Neuronal stem cell (in vitro differentiated cells): Measurements from ENCODE around the gene CACNB1.

Experiments used
- DNase-seq: peaks from one replicate; pipeline ENCODE4 v3.0.0-alpha.2; 2013; ENCODE audit warnings: low spot score
- H2AFZ ChIP-seq: one replicate; pipeline ENCODE4 v1.6.1; 2013; ENCODE audit warnings: mild to moderate bottlenecking, low read length, inconsistent platforms
- H2AK5ac ChIP-seq: 2 replicates; pipeline ENCODE4 v1.6.1; 2013; ENCODE audit warnings: low read depth, mild to moderate bottlenecking, inconsistent platforms, low read length, moderate library complexity, mixed read lengths
- H2BK120ac ChIP-seq: 2 replicates; pipeline ENCODE4 v1.6.1; 2013; ENCODE audit warnings: low read depth, mild to moderate bottlenecking, inconsistent platforms, low read length, moderate library complexity, mixed read lengths
- H2BK12ac ChIP-seq: one replicate; pipeline ENCODE4 v1.6.1; 2013; ENCODE audit warnings: low read length, inconsistent platforms
- H2BK15ac ChIP-seq: 2 replicates; pipeline ENCODE4 v1.6.1; 2013; ENCODE audit warnings: mild to moderate bottlenecking, low read length, inconsistent platforms, mixed read lengths
- H2BK5ac ChIP-seq: one replicate; pipeline ENCODE4 v1.6.1; 2013; ENCODE audit warnings: inconsistent platforms, mild to moderate bottlenecking, low read length, moderate library complexity
- H3K14ac ChIP-seq: one replicate; pipeline ENCODE4 v1.6.1; 2013; ENCODE audit warnings: low read length, inconsistent platforms
- H3K18ac ChIP-seq: 2 replicates; pipeline ENCODE4 v1.6.1; 2013; ENCODE audit warnings: low read length, inconsistent platforms
- H3K23ac ChIP-seq: 2 replicates; pipeline ENCODE4 v1.6.1; 2013; ENCODE audit warnings: low read depth, mild to moderate bottlenecking, mixed read lengths, low read length, inconsistent platforms; ENCODE audit not compliant: poor library complexity
- H3K27ac ChIP-seq: replicated peaks from 3 replicates; pipeline ENCODE4 v1.5.1; 2013; ENCODE audit warnings: low read length, inconsistent platforms
- H3K27me3 ChIP-seq, 3 experiments: 2 replicates each; pipeline ENCODE4 v1.6.1; 2013; ENCODE audit warnings: low read length in 3 of 3, mild to moderate bottlenecking in 2 of 3, inconsistent platforms in 1 of 3, low read depth in 1 of 3, mixed read lengths in 1 of 3, moderate library complexity in 1 of 3; ENCODE audit not compliant: control insufficient read depth in 3 of 3, insufficient read depth in 3 of 3
- H3K36me3 ChIP-seq, 2 donors: replicated peaks in 1 of 2; 2 replicates each; pipeline ENCODE4 v1.6.1; 2013; ENCODE audit warnings: low read length in 2 of 2; ENCODE audit not compliant: control insufficient read depth in 2 of 2, insufficient read depth in 2 of 2
- H3K4ac ChIP-seq: 2 replicates; pipeline ENCODE4 v1.6.1; 2013; ENCODE audit warnings: inconsistent platforms, mild to moderate bottlenecking, low read length, moderate library complexity
- H3K4me1 ChIP-seq, 2 donors: 1 replicate in 1 of 2; 2 replicates in 1 of 2; pipeline ENCODE4 v1.6.1; 2013; ENCODE audit warnings: low read length in 2 of 2, low read depth in 1 of 2; ENCODE audit not compliant: control insufficient read depth in 2 of 2, insufficient read depth in 1 of 2
- H3K4me2 ChIP-seq: one replicate; pipeline ENCODE4 v1.6.1; 2013; ENCODE audit warnings: mild to moderate bottlenecking, low read length, inconsistent platforms; ENCODE audit not compliant: insufficient read depth, poor library complexity, severe bottlenecking
- H3K4me3 ChIP-seq, 2 donors: 2 replicates each; pipeline ENCODE4 v1.5.1; 2013; ENCODE audit warnings: low read length in 2 of 2, mild to moderate bottlenecking in 2 of 2, inconsistent platforms in 1 of 2, moderate library complexity in 1 of 2
- H3K79me1 ChIP-seq: one replicate; pipeline ENCODE4 v1.6.1; 2013; ENCODE audit warnings: low read depth, mild to moderate bottlenecking, inconsistent platforms, low read length, moderate library complexity
- H3K9ac ChIP-seq: one replicate; pipeline ENCODE4 v1.6.1; 2013; ENCODE audit warnings: mild to moderate bottlenecking, low read depth, low read length, inconsistent platforms; ENCODE audit not compliant: poor library complexity
- H3K9me3 ChIP-seq, 2 donors: replicated peaks in 1 of 2; 2 replicates each; pipeline versions ENCODE3 to v1.6.1; 2013; ENCODE audit warnings: low read length in 2 of 2, mild to moderate bottlenecking in 2 of 2, inconsistent platforms in 1 of 2, low read depth in 1 of 2, mixed read lengths in 1 of 2, moderate library complexity in 1 of 2; ENCODE audit not compliant: control insufficient read depth in 2 of 2, insufficient read depth in 1 of 2
- H4K8ac ChIP-seq: one replicate; pipeline ENCODE4 v1.6.1; 2013; ENCODE audit warnings: low read depth, mild to moderate bottlenecking, inconsistent platforms, low read length, moderate library complexity
- H4K91ac ChIP-seq: one replicate; pipeline ENCODE4 v1.6.1; 2013; ENCODE audit warnings: low read length, low read depth, mild to moderate bottlenecking, inconsistent platforms; ENCODE audit not compliant: poor library complexity
- WGBS, 2 donors: extraction: QIAGEN DNeasy Blood & Tissue Kit; methylation state at CpG; one replicate each; pipeline ENCODE4 v1.1.7; 2013; ENCODE audit warnings: missing lambda C conversion rate in 2 of 2, mixed read lengths in 1 of 2; ENCODE audit not compliant: insufficient read length in 2 of 2, insufficient replicate concordance in 1 of 2; ENCODE audit errors: extremely low coverage in 2 of 2; 5-methylcytosine and 5-hydroxymethylcytosine counted together

CACNB1 gene

GRCh38 chr17:39165178-39165840, 32.2 kb downstream of the CACNB1 start:
- Histone ChIP-seq H3K18ac (peak overlapping the region; percentile 99), H3K14ac (no peak overlapping the region), H3K4me3 (peak overlapping the region; percentile 48 to 95), H3K4me1 (no peaks in the 10 kb centered on the region), H3K27ac (no peak overlapping the region), H2BK12ac (peak overlapping the region; percentile 86), H3K36me3 (no peaks in the 10 kb centered on the region), H2AK5ac (no peak overlapping the region), H2BK15ac (peak overlapping the region; percentile 75), H3K9me3 (peaks cover 0 to 4% of the 10 kb centered on the region in 2 donors), H3K23ac (peak overlapping the region; percentile 20), H3K27me3 (peaks cover 6 to 31% (median 28%) of the 10 kb centered on the region in 3 experiments), H4K8ac (peak overlapping the region; percentile 84), H2BK5ac (peak overlapping the region; percentile 35), H3K79me1 (no peaks in the 10 kb centered on the region), H2BK120ac (no peak overlapping the region), H3K4me2 (peak overlapping the region; percentile 92), H3K9ac (peak overlapping the region; percentile 82), H3K4ac (no peak overlapping the region), H2AFZ (peak overlapping the region; percentile 92), H4K91ac (no peak overlapping the region)
- no CpG with 5 or more reads among the region's 51 CpGs for WGBS, 2 donors
- peak; percentile 30 for DNase-seq

GRCh38 chr17:39164675-39165143, 32.8 kb downstream of the CACNB1 start:
- H2BK120ac ChIP-seq, result no peak overlapping the region
- peak overlapping the region; percentile 92 for H3K4me2 ChIP-seq
- peak overlapping the region; percentile 82 for H3K9ac ChIP-seq
- DNase-seq, result peak; percentile 93
- H3K27me3 ChIP-seq, result peaks cover 6 to 31% (median 28%) of the 10 kb centered on the region in 3 experiments
- peak overlapping the region; percentile 48 to 95 for H3K4me3 ChIP-seq
- H3K18ac ChIP-seq, result peak overlapping the region; percentile 99
- no peaks in the 10 kb centered on the region for H3K4me1 ChIP-seq
- H4K91ac ChIP-seq, result no peak overlapping the region
- H4K8ac ChIP-seq, result peak overlapping the region; percentile 84
- H3K79me1 ChIP-seq, result no peaks in the 10 kb centered on the region
- H3K4ac ChIP-seq, result no peak overlapping the region
- peak overlapping the region; percentile 86 for H2BK12ac ChIP-seq
- peak overlapping the region; percentile 20 for H3K23ac ChIP-seq
- H2BK15ac ChIP-seq, result peak overlapping the region; percentile 75
- H3K27ac ChIP-seq, result no peak overlapping the region
- peak overlapping the region; percentile 35 for H2BK5ac ChIP-seq
- H3K14ac ChIP-seq, result no peak overlapping the region
- no peaks in the 10 kb centered on the region for H3K36me3 ChIP-seq
- H2AK5ac ChIP-seq, result no peak overlapping the region
- peak overlapping the region; percentile 92 for H2AFZ ChIP-seq
- H3K9me3 ChIP-seq, result peaks cover 0 to 4% of the 10 kb centered on the region in 2 donors
- WGBS, 2 donors, result no CpG with 5 or more reads among the region's 15 CpGs

GRCh38 chr17:39161962-39162361, 35.5 kb downstream of the CACNB1 start:
- H2AFZ ChIP-seq, result no peak overlapping the region
- H3K9ac ChIP-seq, result no peak overlapping the region
- H3K4ac ChIP-seq, result no peak overlapping the region
- H3K9me3 ChIP-seq, result peaks cover 0 to 2% of the 10 kb centered on the region in 2 donors
- H3K14ac ChIP-seq, result no peak overlapping the region
- no peak overlapping the region for H3K4me2 ChIP-seq
- DNase-seq, result no peak
- no peak overlapping the region for H3K18ac ChIP-seq
- no peak overlapping the region for H2AK5ac ChIP-seq
- H3K4me3 ChIP-seq, result no peak overlapping the region
- no peak overlapping the region for H2BK15ac ChIP-seq
- H3K27me3 ChIP-seq, result peaks cover 6 to 24% (median 21%) of the 10 kb centered on the region in 3 experiments
- WGBS, 2 donors, result no CpG with 5 or more reads among the region's 2 CpGs
- H3K4me1 ChIP-seq, result no peaks in the 10 kb centered on the region
- no peaks in the 10 kb centered on the region for H3K36me3 ChIP-seq
- no peak overlapping the region for H3K23ac ChIP-seq
- no peak overlapping the region for H4K8ac ChIP-seq
- no peaks in the 10 kb centered on the region for H3K79me1 ChIP-seq
- H2BK12ac ChIP-seq, result no peak overlapping the region
- no peak overlapping the region for H2BK120ac ChIP-seq
- no peak overlapping the region for H3K27ac ChIP-seq
- H4K91ac ChIP-seq, result no peak overlapping the region
- no peak overlapping the region for H2BK5ac ChIP-seq

GRCh38 chr17:39158623-39159022, 38.8 kb downstream of the CACNB1 start:
- no peak overlapping the region for H4K8ac ChIP-seq
- H2BK12ac ChIP-seq, result no peak overlapping the region
- no peaks in the 10 kb centered on the region for H3K27me3 ChIP-seq
- no CpG with 5 or more reads among the region's 2 CpGs for WGBS, 2 donors
- H3K79me1 ChIP-seq, result no peaks in the 10 kb centered on the region
- H3K9ac ChIP-seq, result no peak overlapping the region
- no peak overlapping the region for H3K27ac ChIP-seq
- no peak overlapping the region for H2BK15ac ChIP-seq
- H3K14ac ChIP-seq, result no peak overlapping the region
- H4K91ac ChIP-seq, result no peak overlapping the region
- no peak overlapping the region for H3K4ac ChIP-seq
- H2BK5ac ChIP-seq, result no peak overlapping the region
- no peak overlapping the region for H3K4me3 ChIP-seq
- H3K9me3 ChIP-seq, result peaks cover 0 to 2% of the 10 kb centered on the region in 2 donors
- no peak overlapping the region for H2AFZ ChIP-seq
- no peak overlapping the region for H3K4me2 ChIP-seq
- no peaks in the 10 kb centered on the region for H3K36me3 ChIP-seq
- H2AK5ac ChIP-seq, result no peak overlapping the region
- no peak overlapping the region for H3K23ac ChIP-seq
- peaks cover 0 to 1% of the 10 kb centered on the region in 2 donors for H3K4me1 ChIP-seq
- no peak overlapping the region for H2BK120ac ChIP-seq
- H3K18ac ChIP-seq, result no peak overlapping the region
- DNase-seq, result no peak
